ENCODE results near the gene THSD4. TPM values are rescaled to one million over a fixed set of nuclear protein-coding genes. Genes with fewer than 3 reads are reported as not detected.

THSD4 gene
- total and polyA plus RNA-seq, 2 of the 4 experiments (the other 2 are of a cell fraction): 25.5 to 31.1 TPM

DNA sequence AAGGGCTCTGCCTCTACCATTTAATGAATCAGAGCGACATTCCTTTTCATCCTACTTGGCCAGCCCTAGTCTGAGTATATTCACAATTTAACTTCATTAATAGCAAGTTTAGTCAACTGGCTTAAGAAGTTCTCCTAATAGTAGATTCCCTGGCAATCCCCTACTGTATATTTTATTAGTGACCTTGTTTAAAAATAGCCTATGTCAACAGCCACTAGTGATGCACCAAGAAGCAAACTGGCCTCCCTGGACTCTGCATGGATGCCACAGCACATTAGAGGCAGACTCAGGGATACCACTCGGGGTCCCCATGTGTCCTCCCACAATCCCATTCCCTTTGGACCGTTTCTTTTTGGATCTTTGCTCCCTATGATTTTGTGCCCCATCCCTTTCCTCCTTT lies 83.6 kb downstream of the THSD4 start:
- Histone ChIP-seq H3K4ac (ENCODE audit: low read depth, low read length) (peak overlapping the region; percentile 19; the same call in 1 of the 2 replicates), H4K5ac (ENCODE audit: low read depth, low read length) (no peak overlapping the region; the same call in 1 of the 2 replicates), H3K4me2 (ENCODE audit: low read depth, low read length) (no peak overlapping the region), H3K9me1 (ENCODE audit: insufficient read depth, low read length) (peaks cover 26% of the 10 kb centered on the region), H4K20me1 (ENCODE audit: insufficient read depth, low read length) (peaks cover 8% of the 10 kb centered on the region), H2AK9ac (replicated peaks; ENCODE audit: low read depth, low read length, poor library complexity) (peak overlapping the region; percentile 17), H3K36me3 (ENCODE audit: control insufficient read depth, insufficient read depth, low read length) (peaks cover 4% of the 10 kb centered on the region; the same call in 1 of the 2 replicates), H3K4me3 (ENCODE audit: insufficient read depth, low read depth, low read length) (no peak overlapping the region), H3K18ac (ENCODE audit: low read depth, low read length) (no peak overlapping the region), H2AK5ac (ENCODE audit: low read depth, low read length) (no peak overlapping the region), H2AFZ (replicated peaks; ENCODE audit: low read length, poor library complexity) (no peak overlapping the region), H4K8ac (ENCODE audit: low read depth in 2 of 2, low read length in 2 of 2) (peak overlapping the region in 1 of 2 experiments; percentile 47; a peak in 1 of 4 replicates), H3K9ac (ENCODE audit: low read depth, low read length) (no peak overlapping the region), H3K56ac (ENCODE audit: extremely low read depth, insufficient read depth, low read length) (no peak overlapping the region), H4K91ac (ENCODE audit: insufficient read depth, low read depth, low read length) (no peak overlapping the region), H2BK15ac (ENCODE audit: low read depth, low read length) (0 out of 3 replicates have a peak overlapping the region, but pooled peaks have one; percentile 77), H3K23ac (ENCODE audit: low read depth, low read length) (no peak overlapping the region), H2BK20ac (ENCODE audit: low read depth, low read length) (no peak overlapping the region), H3K4me1 (ENCODE audit: control insufficient read depth, insufficient read depth, low read length) (peaks cover 27% of the 10 kb centered on the region), H2BK120ac (ENCODE audit: low read depth, low read length) (peak overlapping the region; percentile 58; the same call in 1 of the 2 replicates), H3K14ac (replicated peaks; ENCODE audit: low read depth, low read length) (peak overlapping the region; percentile 90; the same call in 1 of the 2 replicates), H3K9me3 (ENCODE audit: control insufficient read depth, insufficient read depth, low read length) (no peaks in the 10 kb centered on the region), H3K27ac (ENCODE audit: insufficient read depth, low read length) (no peak overlapping the region), H3K27me3 (ENCODE audit: control insufficient read depth, insufficient read depth, low read length) (no peaks in the 10 kb centered on the region), H2BK5ac (ENCODE audit: low read depth, low read length, poor library complexity, severe bottlenecking) (no peak overlapping the region), H3K79me1 (ENCODE audit: low read depth in 1 of 2, low read length in 2 of 2) (peaks cover 40 to 76% of the 10 kb centered on the region in 2 experiments)
- DNase-seq (peak; percentile 32), ATAC-seq (ENCODE audit: low read depth) (peak; percentile 58)
- intact Hi-C loops (cut with micrococcal nuclease) (no loop called here), in situ Hi-C loops (cut with MboI; ENCODE audit: low sequenced_read_pairs) (no loop called here), dilution Hi-C loops (cut with HindIII; ENCODE audit: low sequenced_read_pairs, unreplicated experiment) (no loop called here)
- 80% methylated on average over 3 of the region's 3 CpGs; no CpG with 5 or more reads in 1 of the 2 experiments for WGBS, 2 experiments (ENCODE audit: extremely low coverage in 2 of 2, insufficient read length in 1 of 2)
- ChIA-PET CTCF (no interaction called here), POLR2A (ENCODE audit: unreplicated experiment) (no interaction called here)
- no TSS peak for BruUV-seq (replicated peaks)
- TF ChIP-seq, protein P1, sequence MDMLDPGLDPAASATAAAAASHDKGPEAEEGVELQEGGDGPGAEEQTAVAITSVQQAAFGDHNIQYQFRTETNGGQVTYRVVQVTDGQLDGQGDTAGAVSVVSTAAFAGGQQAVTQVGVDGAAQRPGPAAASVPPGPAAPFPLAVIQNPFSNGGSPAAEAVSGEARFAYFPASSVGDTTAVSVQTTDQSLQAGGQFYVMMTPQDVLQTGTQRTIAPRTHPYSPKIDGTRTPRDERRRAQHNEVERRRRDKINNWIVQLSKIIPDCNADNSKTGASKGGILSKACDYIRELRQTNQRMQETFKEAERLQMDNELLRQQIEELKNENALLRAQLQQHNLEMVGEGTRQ (IDR thresholded peaks at IDR 0.05; ENCODE audit: low read depth, low read length): no peak
- no peak for TF ChIP-seq RAD21 (IDR thresholded peaks at IDR 0.05; ENCODE audit: low read length)
- no peak for TF ChIP-seq RFX5 (IDR thresholded peaks at IDR 0.05; ENCODE audit: low read depth, low read length)
- TF ChIP-seq CHD1 (IDR thresholded peaks at IDR 0.05; ENCODE audit: low read depth, low read length): no peak
- no peak for TF ChIP-seq RCOR1 (IDR thresholded peaks at IDR 0.05; ENCODE audit: insufficient replicate concordance, low read length)
- TF ChIP-seq, protein P2, sequence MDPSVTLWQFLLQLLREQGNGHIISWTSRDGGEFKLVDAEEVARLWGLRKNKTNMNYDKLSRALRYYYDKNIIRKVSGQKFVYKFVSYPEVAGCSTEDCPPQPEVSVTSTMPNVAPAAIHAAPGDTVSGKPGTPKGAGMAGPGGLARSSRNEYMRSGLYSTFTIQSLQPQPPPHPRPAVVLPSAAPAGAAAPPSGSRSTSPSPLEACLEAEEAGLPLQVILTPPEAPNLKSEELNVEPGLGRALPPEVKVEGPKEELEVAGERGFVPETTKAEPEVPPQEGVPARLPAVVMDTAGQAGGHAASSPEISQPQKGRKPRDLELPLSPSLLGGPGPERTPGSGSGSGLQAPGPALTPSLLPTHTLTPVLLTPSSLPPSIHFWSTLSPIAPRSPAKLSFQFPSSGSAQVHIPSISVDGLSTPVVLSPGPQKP (IDR thresholded peaks at IDR 0.05; ENCODE audit: borderline replicate concordance, low read depth, low read length): no peak
- no peak for TF ChIP-seq POLR2A (IDR thresholded peaks at IDR 0.05; ENCODE audit: low read depth, low read length)
- TF ChIP-seq, protein P3, sequence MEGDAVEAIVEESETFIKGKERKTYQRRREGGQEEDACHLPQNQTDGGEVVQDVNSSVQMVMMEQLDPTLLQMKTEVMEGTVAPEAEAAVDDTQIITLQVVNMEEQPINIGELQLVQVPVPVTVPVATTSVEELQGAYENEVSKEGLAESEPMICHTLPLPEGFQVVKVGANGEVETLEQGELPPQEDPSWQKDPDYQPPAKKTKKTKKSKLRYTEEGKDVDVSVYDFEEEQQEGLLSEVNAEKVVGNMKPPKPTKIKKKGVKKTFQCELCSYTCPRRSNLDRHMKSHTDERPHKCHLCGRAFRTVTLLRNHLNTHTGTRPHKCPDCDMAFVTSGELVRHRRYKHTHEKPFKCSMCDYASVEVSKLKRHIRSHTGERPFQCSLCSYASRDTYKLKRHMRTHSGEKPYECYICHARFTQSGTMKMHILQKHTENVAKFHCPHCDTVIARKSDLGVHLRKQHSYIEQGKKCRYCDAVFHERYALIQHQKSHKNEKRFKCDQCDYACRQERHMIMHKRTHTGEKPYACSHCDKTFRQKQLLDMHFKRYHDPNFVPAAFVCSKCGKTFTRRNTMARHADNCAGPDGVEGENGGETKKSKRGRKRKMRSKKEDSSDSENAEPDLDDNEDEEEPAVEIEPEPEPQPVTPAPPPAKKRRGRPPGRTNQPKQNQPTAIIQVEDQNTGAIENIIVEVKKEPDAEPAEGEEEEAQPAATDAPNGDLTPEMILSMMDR (conservative IDR thresholded peaks at IDR 0.05; ENCODE audit: low read depth, low read length): no peak
- TF ChIP-seq NFE2L2 (IDR thresholded peaks at IDR 0.05; ENCODE audit: low read depth, low read length): no peak
- TF ChIP-seq CEBPB (IDR thresholded peaks at IDR 0.05; ENCODE audit: low read depth, low read length): no peak
- TF ChIP-seq BHLHE40 (IDR thresholded peaks at IDR 0.05; ENCODE audit: low read depth, low read length): no peak
- TF ChIP-seq MAZ (IDR thresholded peaks at IDR 0.05; ENCODE audit: borderline replicate concordance, low read depth, low read length): no peak
- TF ChIP-seq MXI1 (IDR thresholded peaks at IDR 0.05; ENCODE audit: borderline replicate concordance, low read depth, low read length): no peak
- no peak for TF ChIP-seq MAFK (IDR thresholded peaks at IDR 0.05; ENCODE audit: low read depth, low read length)
- no peak for TF ChIP-seq SMC3 (IDR thresholded peaks at IDR 0.05; ENCODE audit: low read depth, low read length)
- TF ChIP-seq FOS (IDR thresholded peaks at IDR 0.05; ENCODE audit: low read depth, low read length): no peak

All from IMR-90 (cell line).